ENCODE measurements around the gene MKRN1.
A peak's percentile ranks its signal among the peaks of the same experiment; 100 is the strongest.

DNA sequence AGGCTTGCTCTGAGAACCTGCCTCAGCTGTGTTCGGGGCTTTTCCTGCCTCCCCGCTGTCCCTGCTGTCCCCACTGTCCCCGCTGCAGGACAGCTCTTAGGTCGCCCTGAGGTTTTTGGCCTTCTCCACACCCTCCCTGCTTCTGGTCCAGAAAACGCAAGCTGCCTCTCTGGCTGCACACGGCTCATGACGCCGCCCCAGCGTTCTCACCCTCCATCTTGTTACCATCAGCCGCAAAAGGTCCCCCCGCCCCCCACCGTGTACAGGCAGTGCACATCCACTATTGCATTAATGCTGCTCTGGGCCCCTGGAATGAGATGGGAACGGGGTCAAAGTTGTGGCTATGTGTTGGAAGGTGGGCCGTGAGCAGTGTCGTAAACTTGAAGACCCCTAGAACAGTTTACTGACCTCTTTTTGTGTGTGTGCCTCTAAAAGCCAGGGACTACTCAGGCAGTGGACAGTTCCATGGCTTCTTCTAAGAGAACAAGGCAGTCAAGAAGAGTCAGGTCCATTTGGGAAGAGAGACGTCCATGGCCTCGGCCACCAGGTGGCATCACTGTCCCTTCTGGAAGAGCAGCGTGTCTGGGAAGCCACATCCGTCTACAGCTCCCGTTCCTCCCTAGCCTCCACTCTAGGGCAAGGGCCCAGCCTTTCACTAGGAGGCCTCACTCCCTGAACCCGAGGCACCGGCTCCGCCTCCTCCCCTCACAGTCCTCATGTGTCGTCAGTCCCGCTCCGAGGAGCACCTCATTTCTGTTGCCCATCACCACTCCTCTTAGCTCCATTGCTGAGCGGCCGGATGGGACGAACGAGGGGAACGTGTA is 38.5 kb upstream of the MKRN1 start:
- TF ChIP-seq CTCF (IDR thresholded peaks at IDR 0.05) (peak; percentile 90), REST (IDR thresholded peaks at IDR 0.05; ENCODE audit: insufficient read depth in 1 of 2, low read depth in 2 of 2, low read length in 1 of 2) (peak in 1 of 2 experiments; percentile 69; a peak in 2 of 4 replicates), POLR2AphosphoS5 (IDR thresholded peaks at IDR 0.05; ENCODE audit: low read depth, low read length) (no peak), SIN3A (IDR thresholded peaks at IDR 0.05; ENCODE audit: borderline replicate concordance, insufficient read depth, low read depth, low read length) (no peak)
